ENCODE results near the gene C1QTNF9. TPM values are rescaled to one million over a fixed set of nuclear protein-coding genes. Genes with fewer than 3 reads are reported as not detected.

Gene C1QTNF9
- total RNA-seq, 1 experiment from 2014 or later = not detected

GRCh38 chr13:24328145-24328544, 18.8 kb downstream of the C1QTNF9 start:
- H3K9ac ChIP-seq (ENCODE audit: low read length) = no peak overlapping the region
- H3K4me1 ChIP-seq (ENCODE audit: control insufficient read depth in 1 of 2, insufficient read depth in 2 of 2, low read length in 2 of 2) = no peaks in the 10 kb centered on the region
- CTCF ChIA-PET = no interaction called here
- no peak overlapping the region for H3K27ac ChIP-seq (ENCODE audit: low read depth, low read length)
- no TSS peak for BruUV-seq (replicated peaks)
- no peaks in the 10 kb centered on the region for H3K36me3 ChIP-seq (ENCODE audit: control insufficient read depth in 1 of 2, insufficient read depth in 2 of 2, low read length in 2 of 2)
- RAD21 ChIA-PET (ENCODE audit: low non-redundant PET in 1 of 2, low total read pairs in 2 of 2, uncharacterized antibody in 2 of 2, unreplicated experiment in 2 of 2) = no interaction called here
- TF ChIP-seq POLR2AphosphoS5 (IDR thresholded peaks at IDR 0.05; ENCODE audit: low read depth, low read length) (no peak), ELF1 (IDR thresholded peaks at IDR 0.05; ENCODE audit: borderline replicate concordance, low read depth) (no peak), YY1 (IDR thresholded peaks at IDR 0.05; ENCODE audit: extremely low read depth, insufficient replicate concordance, low read depth, low read length) (no peak), RAD21 (IDR thresholded peaks at IDR 0.05; ENCODE audit: low read depth) (no peak), REST (IDR thresholded peaks at IDR 0.05; ENCODE audit: low read depth) (no peak), EGR1 (IDR thresholded peaks at IDR 0.05; ENCODE audit: low read depth) (no peak), CTCF (IDR thresholded peaks at IDR 0.05 in 2 of 3, conservative IDR thresholded peaks at IDR 0.05 in 1 of 3; ENCODE audit: borderline replicate concordance in 1 of 3, insufficient read depth in 1 of 3, low read depth in 2 of 3, low read length in 2 of 3) (no peak), EZH2phosphoT487 (IDR thresholded peaks at IDR 0.05; ENCODE audit: borderline replicate concordance) (no peak), SIN3A (IDR thresholded peaks at IDR 0.05; ENCODE audit: low read depth) (no peak), SRF (IDR thresholded peaks at IDR 0.05; ENCODE audit: low read depth) (no peak), SP1 (IDR thresholded peaks at IDR 0.05; ENCODE audit: low read depth) (no peak), TCF7L2 (IDR thresholded peaks at IDR 0.05; ENCODE audit: borderline replicate concordance, extremely low read depth, insufficient read depth, insufficient read length) (no peak), ZNF274 (IDR thresholded peaks at IDR 0.05; ENCODE audit: low read depth, low read length) (no peak), ATF3 (IDR thresholded peaks at IDR 0.05) (no peak), CBX3 (IDR thresholded peaks at IDR 0.05; ENCODE audit: low read depth) (no peak), MAX (IDR thresholded peaks at IDR 0.05) (no peak), EZH2 (IDR thresholded peaks at IDR 0.05) (no peak), ZFX (IDR thresholded peaks at IDR 0.05) (no peak), CEBPB (IDR thresholded peaks at IDR 0.05; ENCODE audit: low read depth) (no peak), FOSL1 (IDR thresholded peaks at IDR 0.05; ENCODE audit: low read depth) (no peak)
- H3K9me2 ChIP-seq (ENCODE audit: insufficient read depth) = no peaks in the 10 kb centered on the region
- intact Hi-C loops (cut with micrococcal nuclease) = no loop called here
- H3K79me2 ChIP-seq (ENCODE audit: insufficient read depth, low read length) = no peaks in the 10 kb centered on the region
- H4K20me1 ChIP-seq (ENCODE audit: insufficient read depth) = no peaks in the 10 kb centered on the region
- ATAC-seq (no peak), DNase-seq (ENCODE audit: low read depth, low spot score) (no peak)
- H3K4me3 ChIP-seq (replicated peaks in 1 of 2; ENCODE audit: low read depth in 1 of 2, low read length in 2 of 2) = no peak overlapping the region
- POLR2A ChIA-PET = no interaction called here
- no peaks in the 10 kb centered on the region for H3K27me3 ChIP-seq (ENCODE audit: insufficient read depth, low read length)
- no peak overlapping the region for H2AFZ ChIP-seq (ENCODE audit: low read depth, low read length, poor library complexity, severe bottlenecking)
- no peaks in the 10 kb centered on the region for H3K9me3 ChIP-seq (ENCODE audit: control insufficient read depth in 1 of 2, insufficient read depth in 1 of 2, low read depth in 1 of 2, low read length in 2 of 2)
- H3K4me2 ChIP-seq (ENCODE audit: low read length) = no peak overlapping the region

All from HCT116 (cell line).